ENCODE results near the gene WDR45B.
"Not testable (repeated sequence)": the region's sequence is repeated elsewhere in the genome, so short reads cannot be mapped to it uniquely, and the experiment has no call there.

WDR45B gene

GRCh38 chr17:82598256-82599119 is 49.8 kb downstream of the WDR45B start:
- DNase-seq = no peak

GRCh38 chr17:82596837-82597672 is 51.2 kb downstream of the WDR45B start:
- no peak for DNase-seq

- DNase-seq = no peak
These were observed 51.9 kb downstream of the WDR45B start for GRCh38 chr17:82596296-82596695.

- no peak for DNase-seq
These were observed 52.4 kb downstream of the WDR45B start for GRCh38 chr17:82595893-82596292.

- DNase-seq = no peak
These were observed 53.7 kb downstream of the WDR45B start for GRCh38 chr17:82594571-82594970.

- DNase-seq = no peak
These were observed 54.6 kb downstream of the WDR45B start for GRCh38 chr17:82593590-82594087.

GRCh38 chr17:82592767-82593589 is 55.3 kb downstream of the WDR45B start:
- DNase-seq = peak; percentile 69

GRCh38 chr17:82592289-82592766 is 55.9 kb downstream of the WDR45B start:
- no peak for DNase-seq

GRCh38 chr17:82590881-82591539 is 57.2 kb downstream of the WDR45B start:
- no peak for DNase-seq

- no peak for DNase-seq
These were observed 58.0 kb downstream of the WDR45B start for GRCh38 chr17:82590216-82590615.

GRCh38 chr17:82589851-82590180 is 58.4 kb downstream of the WDR45B start:
- DNase-seq = no peak

- no peak for DNase-seq
These were observed 59.7 kb downstream of the WDR45B start for GRCh38 chr17:82588266-82589175.

GRCh38 chr17:82587234-82588086 is 60.8 kb downstream of the WDR45B start:
- DNase-seq = no peak

GRCh38 chr17:82586576-82587233 is 61.5 kb downstream of the WDR45B start:
- no peak for DNase-seq

GRCh38 chr17:82585935-82586575 is 62.2 kb downstream of the WDR45B start:
- DNase-seq = not testable (repeated sequence)

GRCh38 chr17:82583720-82584234 is 64.5 kb downstream of the WDR45B start:
- no peak for DNase-seq

GRCh38 chr17:82582709-82583108 is 65.5 kb downstream of the WDR45B start:
- no peak for DNase-seq

GRCh38 chr17:82582213-82582612 is 66.0 kb downstream of the WDR45B start:
- DNase-seq = no peak

- not testable (repeated sequence) for DNase-seq
These were observed 68.3 kb downstream of the WDR45B start for GRCh38 chr17:82579969-82580368.

All from stimulated activated CD4-positive, alpha-beta T cell treated with anti-CD3 and anti-CD28 coated beads, Interleukin-1b, Interleukin-23, amount 100 ng/mL, for 48 hours (primary cell).